WTC11 (cell line): ENCODE data around the gene CACNA1C. TPM values are rescaled to one million over a fixed set of nuclear protein-coding genes. Genes with fewer than 3 reads are reported as not detected.

Experiments
- ATAC-seq: fragments of 200-7000 bp; cut with Tn5 transposase; 2 replicates; pipeline ENCODE4 v1.10.0; 2021; ENCODE audit warnings: mild to moderate bottlenecking, moderate library complexity
- CTCF ChIA-PET: fragments of 300-600 bp; sonication (Branson Sonifier 250); formaldehyde crosslinking; loops from one replicate; lab custom pipeline; 2021; ENCODE audit warnings: antibody characterized with exemption; lab: Charles Lee
- POLR2A ChIA-PET: fragments of 350-600 bp; sonication (Branson Sonifier 250); formaldehyde crosslinking; loops from one replicate; lab custom pipeline; 2021; ENCODE audit warnings: antibody characterized with exemption; lab: Charles Lee
- DNase-seq: peaks from one replicate; pipeline ENCODE4 v3.0.0; 2021; ENCODE audit warnings: low spot score
- H3K27ac Mint-ChIP-seq: 2 replicates; pipeline ENCODE4 v1.8.0; 2021; ENCODE audit warnings: mixed read lengths
- H3K27me3 Mint-ChIP-seq: 2 replicates; pipeline ENCODE4 v1.8.0; 2021; ENCODE audit warnings: low read depth, mild to moderate bottlenecking, moderate library complexity, mixed read lengths
- H3K36me3 Mint-ChIP-seq: 2 replicates; pipeline ENCODE4 v1.8.0; 2021; ENCODE audit warnings: mixed read lengths
- H3K4me1 Mint-ChIP-seq: 2 replicates; pipeline ENCODE4 v1.8.0; 2022; ENCODE audit warnings: mixed read lengths
- H3K4me3 Mint-ChIP-seq: 2 replicates; pipeline ENCODE4 v1.8.0; 2021; ENCODE audit warnings: mild to moderate bottlenecking, moderate library complexity, mixed read lengths
- H3K9me3 Mint-ChIP-seq: 2 replicates; pipeline ENCODE4 v1.8.0; 2021; ENCODE audit warnings: mixed read lengths
- AFF4 ChIP-seq: sonication (generic); formaldehyde crosslinking; IDR thresholded peaks from 2 replicates; pipeline ENCODE4 v1.8.1; 2023; ENCODE audit warnings: mild to moderate bottlenecking, missing genetic modification reagents, borderline replicate concordance
- ATF1 ChIP-seq: sonication (generic); formaldehyde crosslinking; IDR thresholded peaks from 2 replicates; pipeline ENCODE4 v1.8.1; 2023; ENCODE audit warnings: mild to moderate bottlenecking, moderate library complexity, missing genetic modification reagents
- CBFB ChIP-seq: sonication (generic); formaldehyde crosslinking; IDR thresholded peaks from 2 replicates; pipeline ENCODE4 v1.8.1; 2022; ENCODE audit warnings: mild to moderate bottlenecking, low read depth, missing genetic modification reagents
- E2F4 ChIP-seq: sonication (generic); formaldehyde crosslinking; IDR thresholded peaks from 2 replicates; pipeline ENCODE4 v1.8.1; 2022; ENCODE audit warnings: low read depth, mild to moderate bottlenecking, moderate library complexity, missing genetic modification reagents, borderline replicate concordance
- NR2C2 ChIP-seq: sonication (generic); formaldehyde crosslinking; IDR thresholded peaks from 2 replicates; pipeline ENCODE4 v1.8.0; 2022; ENCODE audit warnings: mild to moderate bottlenecking, missing genetic modification reagents
- SOX15 ChIP-seq: fragments of 250-450 bp; sonication (Bioruptor Pico); IDR thresholded peaks from 2 replicates; pipeline ENCODE4 v1.9.0; 2021; ENCODE audit warnings: mild to moderate bottlenecking
- SP1 ChIP-seq: sonication (generic); formaldehyde crosslinking; conservative IDR thresholded peaks from 2 replicates; pipeline ENCODE4 v1.8.1; 2022; ENCODE audit warnings: missing genetic modification reagents
- TCF7 ChIP-seq: sonication (generic); formaldehyde crosslinking; IDR thresholded peaks from 2 replicates; pipeline ENCODE4 v1.8.0; 2022; ENCODE audit warnings: mild to moderate bottlenecking, low read depth, missing genetic modification reagents, moderate library complexity
- TEAD1 ChIP-seq: sonication (generic); formaldehyde crosslinking; IDR thresholded peaks from 2 replicates; pipeline ENCODE4 v1.8.0; 2022; ENCODE audit warnings: mild to moderate bottlenecking, missing genetic modification reagents
- TEAD4 ChIP-seq: sonication (generic); formaldehyde crosslinking; IDR thresholded peaks from 2 replicates; pipeline ENCODE4 v1.8.0; 2022; ENCODE audit warnings: mild to moderate bottlenecking, missing genetic modification reagents
- ZBTB21 ChIP-seq: sonication (generic); formaldehyde crosslinking; IDR thresholded peaks from 2 replicates; pipeline ENCODE4 v1.8.1; 2023; ENCODE audit warnings: mild to moderate bottlenecking, missing genetic modification reagents, borderline replicate concordance
- ZMAT4 ChIP-seq: fragments of 250-450 bp; sonication (Bioruptor Pico); IDR thresholded peaks from 2 replicates; pipeline ENCODE4 v1.9.0; 2021; ENCODE audit warnings: mild to moderate bottlenecking
- ZNF138 ChIP-seq: sonication (generic); formaldehyde crosslinking; conservative IDR thresholded peaks from 2 replicates; pipeline ENCODE4 v1.8.1; 2022; ENCODE audit warnings: mild to moderate bottlenecking, moderate library complexity, missing genetic modification reagents
- ZNF232 ChIP-seq: sonication (generic); formaldehyde crosslinking; IDR thresholded peaks from 2 replicates; pipeline ENCODE4 v1.8.0; 2022; ENCODE audit warnings: mild to moderate bottlenecking, missing genetic modification reagents
- ZNF281 ChIP-seq: sonication (generic); formaldehyde crosslinking; IDR thresholded peaks from 2 replicates; pipeline ENCODE4 v1.8.0; 2023; ENCODE audit warnings: mild to moderate bottlenecking, missing genetic modification reagents
- ZNF671 ChIP-seq: fragments of 250-450 bp; sonication (Bioruptor Pico); IDR thresholded peaks from 2 replicates; pipeline ENCODE4 v1.8.0; 2021; ENCODE audit warnings: mild to moderate bottlenecking
- total RNA-seq: library from RNA; stranded (reverse); gene quantifications from 3 replicates; pipeline ENCODE4 v1.2.3, GENCODE V29; 2021

Gene CACNA1C
- total RNA-seq, 1 experiment from 2014 or later = 1.7 TPM

- TF ChIP-seq ZNF281 (CRISPR knock-in tag) = no peak
- no peak for TF ChIP-seq ZNF671
- TF ChIP-seq ZNF232 (CRISPR knock-in tag) = no peak
- no peak for TF ChIP-seq ZNF138
- no peak for TF ChIP-seq ATF1 (CRISPR knock-in tag)
These were observed 153.2 kb downstream of the CACNA1C start (continued) for GRCh38 chr12:2205996-2206395.

GRCh38 chr12:2208837-2209635, 156.2 kb downstream of the CACNA1C start:
- TF ChIP-seq ATF1 (CRISPR knock-in tag) (no peak), NR2C2 (no peak), SOX15 (CRISPR knock-in tag) (no peak), E2F4 (CRISPR knock-in tag) (no peak), ZNF671 (no peak), CBFB (CRISPR knock-in tag) (no peak), AFF4 (CRISPR knock-in tag) (no peak)
- DNase-seq = no peak
- POLR2A ChIA-PET = no interaction called here
- Mint-ChIP-seq H3K4me3 (no peak overlapping the region), H3K9me3 (no peaks in the 10 kb centered on the region), H3K27ac (no peak overlapping the region; the same call in 1 of the 2 replicates), H3K27me3 (no peaks in the 10 kb centered on the region), H3K36me3 (peaks cover 2% of the 10 kb centered on the region; the same call in 1 of the 2 replicates), H3K4me1 (peaks cover 21% of the 10 kb centered on the region)
- CTCF ChIA-PET = interaction anchor here (0.9 to 1.5 kb wide), 2 partner anchors 73 to 152 kb away, joined by 3 to 5 read pairs; no protein-coding TSS in a partner anchor
- no peak for ATAC-seq

GRCh38 chr12:2211119-2211518, 158.3 kb downstream of the CACNA1C start:
- Mint-ChIP-seq H3K36me3 (no peaks in the 10 kb centered on the region), H3K27me3 (no peaks in the 10 kb centered on the region), H3K4me3 (no peak overlapping the region), H3K4me1 (peaks cover 18% of the 10 kb centered on the region), H3K27ac (no peak overlapping the region), H3K9me3 (no peaks in the 10 kb centered on the region)
- POLR2A ChIA-PET = no interaction called here
- ATAC-seq (no peak), DNase-seq (no peak)
- CTCF ChIA-PET = no interaction called here
- TF ChIP-seq ZNF138 (no peak), SP1 (CRISPR knock-in tag) (no peak), TEAD1 (CRISPR knock-in tag) (no peak), ZNF281 (CRISPR knock-in tag) (no peak), SOX15 (CRISPR knock-in tag) (no peak), TCF7 (CRISPR knock-in tag) (no peak), ZMAT4 (CRISPR knock-in tag) (no peak), AFF4 (CRISPR knock-in tag) (no peak), ZBTB21 (CRISPR knock-in tag) (no peak), TEAD4 (no peak)
